NCI-H1048 (cell line): ENCODE results near the gene CD8B2.
"Not testable (repeated sequence)": the region's sequence is repeated elsewhere in the genome, so short reads cannot be mapped to it uniquely, and the experiment has no call there.

ENCODE experiments used
- DNase-seq: peaks from one replicate; lab custom pipeline; 2025; lab: John Stamatoyannopoulos, UW

The CD8B2 gene

DNA sequence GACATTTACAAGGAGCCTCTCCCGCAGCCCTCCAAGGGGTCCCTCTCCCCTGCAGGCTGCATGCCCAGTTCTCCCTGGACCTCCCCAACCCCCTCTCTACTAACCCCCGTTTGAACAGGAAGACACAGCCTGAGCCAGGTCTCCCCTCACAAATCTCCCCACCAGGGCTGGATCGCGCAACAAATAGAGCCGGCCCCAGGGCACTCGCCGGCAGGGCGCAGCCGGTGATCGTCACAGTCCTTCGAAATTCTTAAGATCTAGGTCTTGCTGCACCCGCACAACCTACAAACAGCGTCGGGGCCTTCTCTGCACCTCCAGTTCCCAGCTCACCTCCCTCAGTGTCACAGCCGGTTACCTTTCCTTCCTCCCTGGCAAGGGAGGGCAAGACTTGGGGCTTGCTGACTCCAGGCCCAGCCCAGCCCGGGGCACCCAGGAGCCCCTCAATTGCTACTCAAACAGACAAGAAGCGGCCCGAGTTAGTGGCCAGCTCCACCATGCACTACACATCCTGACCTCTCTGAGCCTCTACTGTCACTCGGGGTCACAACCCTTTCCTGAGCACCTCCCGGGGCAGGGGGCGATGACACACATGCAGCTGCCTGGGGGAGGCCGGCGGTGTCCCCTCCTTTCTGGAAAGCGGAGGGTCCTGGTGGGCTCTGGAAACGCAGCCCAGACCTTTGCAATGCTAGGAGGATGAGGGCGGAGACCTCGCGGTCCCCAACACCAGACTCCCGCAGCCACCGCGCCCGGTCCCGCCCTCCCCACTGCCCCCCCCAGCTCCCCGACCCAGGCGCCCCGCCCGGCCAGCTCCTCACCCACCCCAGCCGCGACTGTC lies at the start of gene CD8B2:
TSS of gene CD8B2 (plus strand) at position 814 of the 835 bp plus-strand sequence. CDS start 63 bp downstream, outside the sequence.
- DNase-seq = not testable (repeated sequence)

DNA sequence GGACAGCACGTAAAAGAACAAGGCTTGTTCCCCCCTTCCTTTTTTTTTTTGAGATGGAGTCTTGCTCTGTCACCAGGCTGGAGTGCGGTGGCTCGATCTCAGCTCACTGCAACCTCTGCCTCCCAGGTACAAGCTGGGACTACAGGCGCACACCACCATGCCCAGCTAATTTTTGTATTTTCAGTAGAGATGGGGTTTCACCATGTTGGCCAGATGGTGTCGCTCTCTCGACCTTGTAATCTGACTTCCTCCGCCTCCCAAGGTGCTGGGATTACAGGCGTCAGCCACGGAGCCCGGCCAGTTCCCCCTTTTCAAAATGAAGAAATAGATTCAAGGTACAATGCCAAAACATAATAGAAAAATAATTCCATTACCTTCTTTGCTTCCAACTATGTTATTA lies 25.3 kb upstream of the CD8B2 start:
- not testable (repeated sequence) for DNase-seq

DNA sequence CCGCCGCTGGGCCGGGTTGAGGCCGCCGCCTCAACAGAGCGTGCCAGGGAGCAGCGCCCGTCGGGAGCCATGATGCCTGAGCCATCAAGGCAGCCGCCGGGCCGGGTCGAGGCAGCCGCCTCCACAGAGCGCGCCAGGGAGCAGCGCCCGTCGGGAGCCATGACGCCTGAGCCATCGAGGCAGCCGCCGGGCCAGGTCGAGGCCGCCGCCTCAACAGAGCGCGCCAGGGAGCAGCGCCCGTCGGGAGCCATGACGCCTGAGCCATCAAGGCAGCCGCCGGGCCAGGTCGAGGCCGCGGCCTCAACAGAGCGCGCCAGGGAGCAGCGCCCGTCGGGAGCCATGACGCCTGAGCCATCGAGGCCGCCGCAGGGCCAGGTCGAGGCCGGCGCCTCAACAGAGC lies 19.6 kb upstream of the CD8B2 start:
- DNase-seq = not testable (repeated sequence)

DNA sequence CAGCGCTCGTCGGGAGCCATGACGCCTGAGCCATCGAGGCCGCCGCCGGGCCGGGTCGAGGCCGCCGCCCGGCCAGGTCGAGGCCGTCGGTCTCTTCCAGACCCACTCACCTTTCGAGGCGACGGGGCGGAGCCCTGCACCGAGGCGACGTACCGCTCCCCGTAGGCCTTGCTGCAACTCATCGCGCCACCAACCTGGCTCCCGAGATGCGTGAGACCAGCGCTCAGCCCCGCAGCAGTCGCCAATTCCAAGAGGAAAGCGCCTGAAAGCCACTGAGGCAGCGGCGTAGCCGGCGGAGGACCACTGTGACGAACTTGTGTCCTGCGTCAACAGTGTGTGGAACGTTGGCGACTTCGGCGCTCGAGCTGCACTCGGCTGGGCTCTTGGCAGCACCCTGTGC lies 19.1 kb upstream of the CD8B2 start, which contains the start of gene RGPD3:
TSS of gene RGPD3 (minus strand) at position 307 of the 400 bp plus-strand sequence. CDS start at position 182, 125 bp downstream.
- not testable (repeated sequence) for DNase-seq

DNA sequence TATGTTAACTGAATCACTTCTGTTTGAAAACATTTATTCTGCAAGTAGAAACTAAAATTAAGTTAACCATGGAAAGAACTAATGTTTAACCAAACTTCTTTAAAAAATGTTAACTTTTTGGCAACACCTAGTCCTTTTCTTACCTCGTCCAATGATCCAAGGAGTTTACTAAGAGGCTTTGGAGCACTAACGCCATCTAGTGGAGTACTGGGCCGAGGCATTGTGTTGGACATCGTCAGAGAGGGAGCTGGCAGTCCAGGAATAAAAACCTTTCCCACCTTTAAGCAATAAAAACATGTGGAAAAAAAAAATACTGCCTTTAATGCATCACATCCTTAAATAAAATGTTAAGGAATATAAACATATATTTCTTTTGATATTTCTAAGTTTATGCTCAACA lies 16.5 kb upstream of the CD8B2 start:
- DNase-seq = not testable (repeated sequence)

DNA sequence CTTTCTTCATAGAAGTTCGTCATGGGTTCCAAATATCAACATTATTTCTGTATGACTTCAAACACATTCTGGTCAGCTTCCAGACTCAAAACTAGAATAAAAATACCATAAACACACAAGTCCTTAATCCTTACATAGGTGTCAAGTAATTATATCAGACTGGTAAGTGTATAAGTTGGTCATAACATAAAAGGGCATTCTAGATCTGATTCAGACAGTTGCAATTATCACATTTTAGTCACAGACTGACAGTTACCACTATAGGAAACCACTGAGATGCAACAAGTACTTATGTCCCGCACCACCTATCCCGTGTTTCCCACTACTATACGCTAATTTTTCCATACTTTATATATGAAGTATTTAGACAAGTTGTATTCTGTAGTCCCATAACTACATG lies 9.5 kb upstream of the CD8B2 start:
- DNase-seq = not testable (repeated sequence)

DNA sequence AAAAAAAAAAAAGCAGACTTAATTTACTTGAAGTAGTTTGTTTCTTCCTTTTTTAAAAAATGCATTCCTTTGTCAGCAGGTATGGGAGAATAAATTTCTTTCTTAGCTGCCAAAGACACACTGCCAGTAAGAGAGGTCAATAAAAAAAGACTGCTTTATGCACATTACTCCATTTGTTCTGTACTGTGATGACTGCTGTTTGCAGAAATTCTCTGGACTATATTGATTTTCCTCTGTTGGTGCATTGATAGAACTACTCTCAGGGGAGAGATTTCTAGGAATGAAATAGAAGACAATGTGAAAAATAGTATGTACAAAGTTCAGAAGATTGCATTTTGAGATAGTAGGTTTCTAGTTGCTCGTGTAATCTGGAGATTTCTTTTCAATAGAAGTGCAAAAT lies 7.6 kb upstream of the CD8B2 start:
- not testable (repeated sequence) for DNase-seq

DNA sequence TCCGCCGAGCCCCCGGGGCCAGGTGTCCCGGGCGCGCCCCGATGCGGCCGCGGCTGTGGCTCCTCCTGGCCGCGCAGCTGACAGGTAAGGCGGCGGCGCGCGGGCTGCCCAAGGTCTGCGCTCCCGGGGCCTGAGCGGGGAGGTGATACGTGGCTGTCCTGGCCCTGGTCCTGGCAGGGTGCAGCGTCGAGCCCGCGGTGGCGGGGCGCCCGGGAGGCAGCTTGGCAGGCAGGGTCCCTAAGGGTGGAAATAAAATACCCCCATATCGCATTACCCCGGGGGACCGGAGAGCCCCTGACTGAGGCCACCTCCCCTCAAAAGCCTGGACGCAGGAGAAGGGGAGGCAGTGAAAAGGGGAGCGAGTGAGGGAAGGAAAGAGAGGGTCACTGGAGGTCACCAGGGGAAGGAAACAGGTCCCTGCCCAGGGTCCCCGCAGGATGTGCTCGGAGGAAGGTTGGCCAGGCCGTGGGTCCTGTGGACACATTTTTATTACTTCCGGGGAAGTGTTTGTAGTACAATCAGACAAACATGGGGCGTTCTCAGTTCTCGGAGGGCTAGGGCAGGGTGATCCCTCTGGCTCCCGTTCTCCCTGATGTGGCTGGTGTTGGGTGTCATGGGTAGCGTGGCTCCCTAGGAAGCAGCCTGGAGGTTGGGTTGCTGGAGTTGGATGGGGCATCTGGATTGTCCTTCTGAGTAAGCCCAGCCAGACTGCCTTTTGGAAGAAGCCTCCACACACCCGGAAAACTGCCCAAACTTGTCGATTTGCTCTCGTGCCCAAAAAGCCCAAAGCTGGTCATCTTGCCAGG lies 425 bp downstream of the CD8B2 start:
- DNase-seq = not testable (repeated sequence)

DNA sequence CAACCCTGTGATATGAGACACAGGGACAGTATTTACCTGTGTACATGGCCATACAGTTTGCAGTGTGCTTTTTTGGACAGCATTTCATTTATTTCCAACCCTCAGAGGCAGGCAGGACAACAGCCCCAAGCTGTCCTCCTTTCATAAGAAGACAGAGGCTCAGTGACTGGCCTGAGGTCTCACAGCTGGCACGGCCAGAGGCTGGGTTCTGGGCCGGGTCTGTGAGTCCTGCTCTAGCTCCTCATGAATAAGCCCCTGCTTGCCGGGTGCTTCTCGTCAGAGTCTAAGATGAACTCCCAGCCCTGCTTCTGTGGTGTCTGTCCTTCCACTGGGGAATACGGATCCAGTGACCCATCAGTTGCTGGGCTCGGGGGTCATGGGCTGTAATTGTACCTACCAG lies 2.5 kb downstream of the CD8B2 start:
- not testable (repeated sequence) for DNase-seq

DNA sequence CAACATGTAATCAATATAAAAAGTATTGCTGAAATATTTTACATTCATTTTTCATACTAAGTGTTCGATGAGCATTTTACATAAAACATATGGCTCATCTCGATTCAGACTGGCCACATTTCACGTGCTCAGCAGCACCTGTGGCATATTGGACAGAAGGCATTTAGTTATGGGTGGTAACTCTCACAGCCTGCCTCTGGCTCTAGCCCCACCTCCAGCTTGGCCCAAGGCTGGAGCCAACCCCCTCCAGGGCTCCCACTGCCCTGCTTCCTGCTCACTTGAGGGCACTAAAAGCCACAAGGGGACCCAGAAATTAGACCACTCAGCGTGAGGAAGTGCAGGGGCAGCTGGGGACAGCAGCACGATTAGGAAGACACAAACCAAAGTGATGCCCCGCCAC lies 5.2 kb downstream of the CD8B2 start:
- DNase-seq = not testable (repeated sequence)

DNA sequence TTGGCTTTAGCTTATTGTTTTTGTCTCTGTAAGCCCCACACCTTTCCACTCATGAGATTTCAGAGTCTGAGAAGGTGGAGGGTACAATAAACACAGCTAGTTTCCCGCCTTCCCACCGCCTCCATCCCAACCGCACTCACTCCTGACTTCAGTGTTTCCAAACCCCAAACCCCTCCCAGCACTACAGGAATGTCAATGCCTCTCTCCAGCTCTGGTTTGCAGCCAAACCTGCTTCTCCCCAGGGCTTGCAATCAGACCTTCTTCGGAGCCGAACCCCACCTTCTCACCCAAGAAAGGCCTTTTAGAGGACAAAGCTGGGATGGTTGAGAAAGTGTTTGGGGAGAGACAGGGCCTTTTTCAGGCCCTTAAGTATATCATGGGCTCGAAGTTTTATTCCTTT lies 5.7 kb downstream of the CD8B2 start:
- DNase-seq = not testable (repeated sequence)

DNA sequence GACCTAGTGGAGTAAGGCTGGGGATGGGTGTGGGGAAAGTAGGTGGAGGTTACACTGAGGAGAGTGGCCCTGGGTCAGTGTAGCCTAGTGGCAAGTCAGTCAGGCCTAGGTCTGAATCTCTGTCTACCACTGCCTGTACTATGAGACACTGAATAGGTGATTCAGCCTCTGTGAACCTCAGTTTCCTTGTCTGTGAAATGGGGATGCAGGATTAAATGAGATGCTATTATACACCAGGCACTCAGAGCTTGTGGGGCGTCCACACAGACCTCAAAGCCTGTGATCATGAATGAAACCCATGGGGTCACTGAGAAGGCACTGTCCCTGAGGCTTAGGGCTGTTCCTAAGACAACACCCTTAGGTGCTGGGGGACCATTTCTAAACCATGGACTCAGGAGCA lies 11.4 kb downstream of the CD8B2 start:
- DNase-seq = not testable (repeated sequence)

DNA sequence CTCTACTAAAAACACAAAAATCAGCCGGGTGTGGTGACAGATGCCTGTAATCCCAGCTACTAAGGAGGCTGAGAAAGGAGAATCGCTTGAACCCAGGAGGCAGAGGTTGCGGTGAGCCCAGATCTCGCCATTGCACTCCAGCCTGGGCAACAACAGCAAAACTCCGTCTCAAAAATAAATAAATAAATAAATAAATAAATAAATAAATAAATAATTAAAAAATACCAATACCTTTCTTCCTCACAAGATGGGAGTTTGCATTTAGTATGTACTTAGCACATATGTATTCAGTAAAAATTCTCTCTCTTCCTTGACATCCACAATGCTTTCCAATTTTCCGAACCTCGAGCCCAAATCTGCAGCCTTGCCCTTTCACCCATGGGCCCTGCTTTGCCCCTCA lies 13.2 kb downstream of the CD8B2 start:
- not testable (repeated sequence) for DNase-seq

DNA sequence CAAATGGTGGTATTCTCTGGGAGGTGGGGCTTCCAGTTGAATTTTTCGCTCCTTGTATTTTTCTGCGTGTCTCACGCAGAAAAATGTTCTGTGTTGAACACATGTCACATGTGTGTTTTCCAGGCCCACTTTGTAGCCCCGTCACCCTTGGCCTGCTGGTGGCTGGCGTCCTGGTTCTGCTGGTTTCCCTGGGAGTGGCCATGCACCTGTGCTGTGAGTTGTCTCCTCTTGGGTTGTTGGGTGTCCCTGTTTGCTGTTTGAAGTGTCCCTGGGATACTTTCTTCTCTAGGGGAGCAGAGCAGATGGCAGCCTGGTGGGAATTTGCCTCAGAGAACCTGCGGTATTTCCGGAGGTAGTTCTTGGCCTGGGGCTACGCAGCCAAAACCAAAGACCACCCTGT lies 15.2 kb downstream of the CD8B2 start:
- DNase-seq = not testable (repeated sequence)

DNA sequence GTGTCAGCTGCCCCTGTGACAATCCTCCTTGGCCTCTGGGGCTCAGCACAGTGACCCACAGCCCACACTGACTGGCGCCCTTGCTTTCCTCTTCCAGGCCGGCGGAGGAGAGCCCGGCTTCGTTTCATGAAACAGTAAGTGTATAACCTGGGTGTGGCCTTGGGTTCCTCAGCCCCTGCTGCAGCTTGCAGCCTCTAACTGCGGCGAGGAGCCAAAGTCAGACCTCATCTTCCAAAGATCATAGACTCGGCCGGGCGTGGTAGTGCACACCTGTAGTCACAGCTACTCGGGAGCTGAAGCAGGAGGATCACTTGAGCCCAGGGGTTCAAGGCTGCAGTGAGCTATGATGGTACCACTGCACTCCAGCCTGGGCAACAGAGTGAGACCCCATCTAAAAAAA lies 17.0 kb downstream of the CD8B2 start:
- not testable (repeated sequence) for DNase-seq

DNA sequence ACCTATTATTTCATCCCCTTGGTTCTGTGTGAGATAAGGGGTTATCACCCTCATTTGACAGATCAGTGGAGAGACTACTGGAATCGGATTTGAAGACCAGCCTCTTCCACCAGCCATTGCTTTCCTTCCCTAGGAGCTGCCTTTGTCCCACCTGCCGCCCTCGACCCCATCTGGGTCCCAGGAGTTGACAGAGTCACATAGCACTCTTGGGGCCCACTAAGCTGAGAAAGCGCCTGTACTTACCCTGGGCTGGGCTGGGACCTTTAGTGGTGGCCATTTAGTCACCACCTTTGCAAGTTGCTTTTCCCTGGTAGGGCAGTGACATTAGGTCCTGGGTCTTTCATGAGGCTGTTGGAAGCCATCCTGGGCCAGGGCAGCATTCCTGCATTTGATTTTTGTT lies 17.6 kb downstream of the CD8B2 start:
- DNase-seq = not testable (repeated sequence)

DNA sequence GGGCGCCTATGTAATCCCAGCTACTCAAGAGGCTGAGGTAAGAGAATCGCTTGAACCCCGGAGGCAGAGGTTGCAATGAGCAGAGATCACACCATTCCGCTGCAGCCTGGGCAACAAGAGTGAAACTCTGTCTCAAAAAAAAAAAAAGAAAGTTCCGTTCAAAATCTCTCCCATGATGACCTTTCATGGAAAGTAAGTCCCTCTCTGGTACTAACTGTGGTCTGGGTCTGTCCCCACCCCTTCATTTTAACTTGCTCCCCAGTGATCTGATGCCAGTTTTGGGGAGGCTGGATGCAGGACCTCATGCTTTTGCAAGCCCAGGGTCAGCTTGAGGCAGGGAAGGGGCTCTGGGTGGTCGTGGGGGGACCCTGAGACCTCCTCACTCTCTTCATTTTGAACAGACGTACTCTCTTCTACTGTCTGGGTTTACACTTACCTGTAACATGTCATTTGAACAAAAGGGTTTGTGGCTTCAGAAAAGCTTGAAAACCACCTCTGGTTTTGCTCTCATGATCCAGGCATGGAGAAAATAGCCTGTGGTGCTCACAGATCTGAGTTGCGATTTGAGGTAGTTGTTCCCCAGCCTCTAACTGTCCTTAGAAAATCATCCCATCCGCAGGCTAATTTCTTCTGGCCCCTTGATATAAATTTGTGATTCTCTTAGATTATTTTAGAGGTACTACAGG lies 19.0 kb downstream of the CD8B2 start:
- DNase-seq = not testable (repeated sequence)

DNA sequence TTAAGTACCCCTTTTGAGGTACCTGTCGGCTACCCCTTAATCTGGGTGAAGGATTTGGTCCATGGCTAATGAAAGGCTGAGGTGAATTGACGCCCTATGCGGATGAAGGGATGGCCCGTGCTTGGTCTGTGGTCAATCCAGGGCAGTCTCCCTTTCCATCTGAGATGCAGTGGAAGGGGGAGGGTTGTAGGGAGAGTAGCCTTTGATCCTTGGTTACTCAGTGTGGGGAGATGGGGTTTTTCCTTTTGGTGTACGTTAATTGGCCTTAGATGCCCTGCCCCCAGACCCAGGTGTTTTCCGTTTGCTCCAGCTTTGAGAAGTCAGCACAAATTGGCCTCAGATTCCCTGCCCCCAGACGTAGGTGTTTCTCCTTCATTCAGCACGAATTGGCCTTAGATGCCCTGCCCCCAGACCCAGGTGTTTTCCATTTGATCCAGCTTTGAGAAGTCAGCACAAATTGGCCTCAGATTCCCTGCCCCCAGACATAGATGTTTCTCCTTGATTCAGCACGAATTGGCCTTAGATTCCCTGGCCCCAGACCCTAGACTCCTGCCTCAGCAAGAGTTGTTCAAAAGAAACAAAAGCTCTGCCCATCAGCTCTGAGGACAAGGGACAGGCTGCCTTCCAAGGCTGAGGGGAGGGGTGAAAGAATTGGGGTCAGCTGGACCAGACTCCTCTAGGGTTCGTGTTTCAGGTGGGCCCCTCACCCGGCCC lies 21.7 kb downstream of the CD8B2 start:
- DNase-seq = not testable (repeated sequence)

DNA sequence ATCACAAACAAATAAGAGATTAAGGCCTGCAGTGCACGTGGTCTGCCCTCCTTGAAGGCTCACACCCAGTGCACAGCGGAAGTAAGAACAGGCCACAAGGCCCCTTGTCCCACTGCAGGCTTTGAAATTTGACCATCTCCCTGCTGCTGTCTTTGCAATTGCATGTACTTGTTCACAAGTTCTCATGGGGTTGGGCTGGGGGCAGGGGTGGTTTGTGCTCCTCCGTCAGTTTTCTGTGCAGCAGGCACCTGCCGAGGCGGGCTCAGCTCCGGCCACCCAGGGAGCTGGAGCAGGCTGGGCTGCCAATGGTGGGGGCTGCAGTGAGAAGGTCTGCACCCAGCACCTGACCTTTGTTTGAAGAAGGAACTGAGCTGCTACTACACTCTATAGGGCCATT lies 22.2 kb downstream of the CD8B2 start:
- DNase-seq = not testable (repeated sequence)

DNA sequence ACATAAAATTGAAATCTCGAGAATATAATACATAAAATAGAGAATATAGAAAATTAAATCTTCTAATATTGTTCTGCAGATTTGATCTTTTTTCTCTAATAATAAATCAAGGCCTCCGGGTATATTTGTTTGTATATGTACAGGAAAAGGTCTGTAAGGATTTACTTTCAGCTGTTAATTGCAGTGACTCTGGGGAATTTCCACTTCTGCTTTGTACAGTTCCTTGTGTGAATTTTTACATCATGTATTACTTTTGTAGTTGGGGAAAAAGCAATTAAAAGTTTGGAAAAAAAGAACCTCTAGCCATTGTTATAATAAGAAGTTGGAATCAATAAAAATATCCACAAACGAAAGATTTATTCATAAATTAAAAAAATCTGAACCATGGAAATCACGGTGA lies 23.6 kb downstream of the CD8B2 start:
- not testable (repeated sequence) for DNase-seq

DNA sequence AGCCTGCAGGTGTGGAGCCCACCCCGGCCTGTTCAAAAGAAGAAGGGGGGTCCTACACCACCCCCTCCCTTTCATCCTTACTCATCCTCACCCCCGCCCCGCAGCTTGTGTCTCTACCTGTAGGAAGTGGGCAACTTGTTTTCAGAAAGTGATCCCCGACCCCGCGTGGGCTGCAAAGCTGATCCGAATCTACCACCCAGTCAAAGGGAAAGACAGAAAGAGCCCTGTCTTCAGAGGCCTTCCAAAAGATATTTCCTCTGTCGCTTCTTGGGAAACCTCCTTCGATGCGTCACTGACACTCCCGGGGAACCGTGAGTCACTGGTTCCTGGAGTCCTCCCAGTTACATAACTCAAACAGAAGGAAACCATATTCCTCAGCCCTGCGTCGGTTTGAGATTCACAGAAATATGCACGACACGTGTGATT lies 24.3 kb downstream of the CD8B2 start:
- DNase-seq = not testable (repeated sequence)
